Endothelial cell of umbilical vein (primary cell): ENCODE results near the gene HTRA2. TPM values are rescaled to one million over a fixed set of nuclear protein-coding genes. Genes with fewer than 3 reads are reported as not detected.

ENCODE experiments used
- BruUV-seq: library from RNA; stranded (reverse); fragments of 400-500 nt; replicated peaks from 2 replicates; lab custom pipeline; 2021; lab: Mats Ljungman, UMichigan
- CTCF ChIA-PET: fragments of 300-600, 350-600 bp; sonication (Branson Sonifier 250); formaldehyde crosslinking; loops from one replicate; lab custom pipeline; 2021; ENCODE audit warnings: antibody characterized with exemption, inconsistent platforms; lab: Charles Lee
- POLR2A ChIA-PET: fragments of 300-600, 350-600 bp; sonication (Branson Sonifier 250); formaldehyde crosslinking; loops from one replicate; lab custom pipeline; 2021; ENCODE audit warnings: antibody characterized with exemption, inconsistent platforms; lab: Charles Lee
- DNase-seq: peaks from one replicate; pipeline ENCODE4 v3.0.0-alpha.2; 2011; ENCODE audit warnings: low read depth, low spot score
- FAIRE-seq: peaks from 2 replicates; lab custom pipeline; 2011; peaks lifted over from hg19 to GRCh38; lab: Jason Lieb, UNC
- H2AFZ ChIP-seq: 2 replicates; pipeline ENCODE4 v1.6.0; 2012; ENCODE audit warnings: low read depth, low read length, control low read depth, inconsistent platforms
- H3K27ac ChIP-seq: 2 replicates; pipeline ENCODE4 v1.5.1; 2011; ENCODE audit warnings: low read depth, mild to moderate bottlenecking, control low read depth, low read length, moderate library complexity; ENCODE audit not compliant: insufficient read depth
- H3K27me3 ChIP-seq, 2 experiments: 2 replicates each; pipeline versions ENCODE4 v1.6.0 to v1.6.1; 2011; ENCODE audit warnings: low read length in 2 of 2, mixed read lengths in 1 of 2; ENCODE audit not compliant: control insufficient read depth in 2 of 2, insufficient read depth in 2 of 2
- H3K36me3 ChIP-seq, 2 experiments: 2 replicates in 1 of 2; 3 replicates in 1 of 2; pipeline ENCODE4 v1.5.1; 2011; ENCODE audit warnings: low read length in 2 of 2, mild to moderate bottlenecking in 1 of 2, moderate library complexity in 1 of 2; ENCODE audit not compliant: control insufficient read depth in 2 of 2, insufficient read depth in 2 of 2; ENCODE audit errors: extremely low read depth in 1 of 2
- H3K4me1 ChIP-seq: 3 replicates; pipeline ENCODE4 v1.5.1; 2011; ENCODE audit warnings: mild to moderate bottlenecking, low read length; ENCODE audit not compliant: control insufficient read depth, insufficient read depth; ENCODE audit errors: extremely low read depth
- H3K4me2 ChIP-seq: 2 replicates; pipeline ENCODE4 v1.6.1; 2011; ENCODE audit warnings: low read length, control low read depth, mixed read lengths; ENCODE audit not compliant: insufficient read depth
- H3K4me3 ChIP-seq, 3 experiments: fragments of 200-600 bp in 1 of 3; sonication (generic), shearing (Covaris generic) in 1 of 3; replicated peaks in 1 of 3; 2 replicates each; pipeline ENCODE4 v1.5.1; 2011 to 2016; ENCODE audit warnings: control low read depth in 3 of 3, low read length in 3 of 3, mild to moderate bottlenecking in 2 of 3, inconsistent platforms in 1 of 3, low read depth in 1 of 3, moderate library complexity in 1 of 3; ENCODE audit not compliant: insufficient read depth in 1 of 3
- H3K79me2 ChIP-seq: 2 replicates; pipeline ENCODE4 v1.6.0; 2012; ENCODE audit warnings: low read length, inconsistent platforms; ENCODE audit not compliant: control insufficient read depth, insufficient read depth
- H3K9ac ChIP-seq: replicated peaks from 2 replicates; pipeline ENCODE3; 2011; ENCODE audit warnings: low read length, control low read depth; ENCODE audit not compliant: insufficient read depth; ENCODE audit errors: extremely low read depth
- H3K9me1 ChIP-seq: replicated peaks from 3 replicates; pipeline ENCODE4 v1.6.0; 2011; ENCODE audit warnings: mild to moderate bottlenecking, low read length; ENCODE audit not compliant: control insufficient read depth, insufficient read depth; ENCODE audit errors: extremely low read depth
- H3K9me3 ChIP-seq: replicated peaks from 2 replicates; pipeline ENCODE4 v1.5.1; 2012; ENCODE audit warnings: low read length, inconsistent platforms; ENCODE audit not compliant: control insufficient read depth, insufficient read depth
- H4K20me1 ChIP-seq: replicated peaks from 2 replicates; pipeline ENCODE3; 2011; ENCODE audit warnings: mild to moderate bottlenecking, low read length; ENCODE audit not compliant: control insufficient read depth, insufficient read depth; ENCODE audit errors: extremely low read depth
- EZH2 ChIP-seq: IDR thresholded peaks from 2 replicates; pipeline ENCODE4 v1.6.1; 2012; ENCODE audit warnings: borderline replicate concordance, low read depth, mild to moderate bottlenecking, moderate library complexity, low read length, inconsistent platforms; ENCODE audit not compliant: severe bottlenecking
- MAX ChIP-seq: IDR thresholded peaks from 2 replicates; pipeline ENCODE4 v1.6.1; 2011; ENCODE audit not compliant: insufficient read depth, insufficient read length
- POLR2A ChIP-seq: IDR thresholded peaks from 2 replicates; pipeline ENCODE4 v1.6.1; 2012; ENCODE audit warnings: low read depth, mild to moderate bottlenecking, control low read depth, low read length
- dilution Hi-C: fragments of 300-500 bp; cut with MboI; formaldehyde crosslinking; loops from one replicate; pipeline ENCODE4 v1.15.0; 2019; ENCODE audit warnings: low sequenced_read_pairs; ENCODE audit not compliant: extremely low pct_ligation_motif_present
- intact Hi-C: fragments of 100-400 bp; cut with micrococcal nuclease; formaldehyde crosslinking; loops from one replicate; pipeline ENCODE4 v1.10.0; 2022
- polyA plus RNA-seq, 4 experiments: library from polyadenylated mRNA; depleted of rRNA in 3 of 4; stranded (reverse) in 3 of 4; unstranded in 1 of 4; fragments of >200 nt; gene quantifications; 2 replicates each; pipeline versions ENCODE4 v1.2.1 to v1.2.3, GENCODE V29; 2011 to 2012; ENCODE audit warnings: missing spikeins in 1 of 4
- total RNA-seq: library from RNA; stranded (reverse); gene quantifications from 2 replicates; pipeline ENCODE4 v1.2.3, GENCODE V29; 2021
- TF ChIP-seq, protein P1 (sequence below), 2 donors: IDR thresholded peaks; 1 replicate in 1 of 2; 2 replicates in 1 of 2; pipeline ENCODE4 v1.5.1; 2011; ENCODE audit warnings: low read length in 2 of 2, mild to moderate bottlenecking in 2 of 2, moderate library complexity in 2 of 2, control low read depth in 1 of 2, inconsistent platforms in 1 of 2, low read depth in 1 of 2; ENCODE audit not compliant: insufficient read depth in 1 of 2; ENCODE audit errors: extremely low read depth in 1 of 2

HTRA2 gene
- total and polyA plus RNA-seq, 2 donors (not counting 3 experiments of a cell fraction or from before 2014, with no cell fraction given): 34.3 to 54.1 TPM

DNA sequence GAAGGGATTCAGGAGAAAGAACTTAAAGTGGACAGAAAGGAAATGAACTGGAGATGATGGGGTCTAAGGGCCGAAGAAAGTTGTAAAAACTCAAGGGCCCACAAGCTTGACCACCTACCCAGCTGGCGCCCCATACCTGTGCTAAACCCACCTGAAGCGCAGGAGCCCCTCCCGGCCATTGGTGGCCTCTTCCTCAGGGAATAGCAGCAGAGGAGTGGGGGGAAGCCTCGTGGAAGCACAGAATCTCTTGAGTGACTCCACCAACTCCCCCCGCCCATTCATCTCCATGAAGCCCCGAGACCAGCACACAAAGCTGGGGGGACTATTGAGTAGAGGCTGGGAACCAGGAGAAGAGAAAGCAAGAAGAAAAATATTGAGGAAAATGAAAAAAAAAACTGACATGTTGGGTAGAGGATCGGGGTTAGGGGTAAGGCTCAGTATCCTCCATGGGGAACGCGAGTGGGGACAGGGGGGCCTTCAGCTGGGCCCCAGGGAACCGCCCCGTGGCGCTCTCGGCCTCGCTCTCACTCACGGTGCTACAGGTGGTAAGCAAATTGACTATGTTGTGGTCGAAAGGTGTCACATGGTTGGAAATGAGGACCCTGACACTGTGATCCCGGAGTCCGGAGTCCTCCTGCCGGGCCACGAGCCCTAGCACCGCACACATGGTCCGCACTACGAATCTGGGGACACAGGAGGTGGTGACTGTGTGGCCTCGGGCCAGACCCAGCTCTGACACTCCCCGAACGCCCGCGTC, 955 bp upstream of the HTRA2 start:
- peaks cover 20% of the 10 kb centered on the region for H3K4me1 ChIP-seq
- FAIRE-seq: no peak
- dilution Hi-C loops (no loop called here), intact Hi-C loops (loop anchor here (1.0 to 2.0 kb wide), 9 partner anchors 12 to 792 kb away; partner anchors contain the start of genes DOK1, INO80B, PCGF1 and TPRKB)
- peak overlapping the region; percentile 74 for H3K27ac ChIP-seq
- peak overlapping the region; percentile 65 to 90 (median 81) for H3K4me3 ChIP-seq
- no peak for DNase-seq
- H3K9me1 ChIP-seq: no peaks in the 10 kb centered on the region
- H3K36me3 ChIP-seq: peaks cover 6 to 26% of the 10 kb centered on the region in 2 experiments
- ChIA-PET CTCF (interaction anchor here (1.5 to 5.2 kb wide), 3 partner anchors 22 to 58 kb away, joined by 5 to 82 read pairs (median 5); partner anchors contain the start of genes CCDC142 and TTC31), POLR2A (interaction anchor here (0.6 to 1.2 kb wide), 3 partner anchors 14 to 30 kb away, joined by 3 to 5 read pairs (median 3); partner anchors contain the start of genes LBX2 and TLX2)
- H4K20me1 ChIP-seq: no peaks in the 10 kb centered on the region
- H2AFZ ChIP-seq: peak overlapping the region; percentile 84
- H3K79me2 ChIP-seq: peaks cover 19% of the 10 kb centered on the region
- TF ChIP-seq MAX: no peak
- TF ChIP-seq, protein P1, sequence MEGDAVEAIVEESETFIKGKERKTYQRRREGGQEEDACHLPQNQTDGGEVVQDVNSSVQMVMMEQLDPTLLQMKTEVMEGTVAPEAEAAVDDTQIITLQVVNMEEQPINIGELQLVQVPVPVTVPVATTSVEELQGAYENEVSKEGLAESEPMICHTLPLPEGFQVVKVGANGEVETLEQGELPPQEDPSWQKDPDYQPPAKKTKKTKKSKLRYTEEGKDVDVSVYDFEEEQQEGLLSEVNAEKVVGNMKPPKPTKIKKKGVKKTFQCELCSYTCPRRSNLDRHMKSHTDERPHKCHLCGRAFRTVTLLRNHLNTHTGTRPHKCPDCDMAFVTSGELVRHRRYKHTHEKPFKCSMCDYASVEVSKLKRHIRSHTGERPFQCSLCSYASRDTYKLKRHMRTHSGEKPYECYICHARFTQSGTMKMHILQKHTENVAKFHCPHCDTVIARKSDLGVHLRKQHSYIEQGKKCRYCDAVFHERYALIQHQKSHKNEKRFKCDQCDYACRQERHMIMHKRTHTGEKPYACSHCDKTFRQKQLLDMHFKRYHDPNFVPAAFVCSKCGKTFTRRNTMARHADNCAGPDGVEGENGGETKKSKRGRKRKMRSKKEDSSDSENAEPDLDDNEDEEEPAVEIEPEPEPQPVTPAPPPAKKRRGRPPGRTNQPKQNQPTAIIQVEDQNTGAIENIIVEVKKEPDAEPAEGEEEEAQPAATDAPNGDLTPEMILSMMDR (IDR thresholded peaks at IDR 0.05; ENCODE audit: extremely low read depth in 1 of 2, insufficient read depth in 1 of 2, low read depth in 1 of 2, low read length in 2 of 2): no peak
- no peak for TF ChIP-seq EZH2
- TF ChIP-seq POLR2A: no peak
- H3K9ac ChIP-seq: peak overlapping the region; percentile 78
- H3K4me2 ChIP-seq: peak overlapping the region; percentile 89
- H3K9me3 ChIP-seq: no peaks in the 10 kb centered on the region
- TSS peak; percentile 61 for BruUV-seq
- H3K27me3 ChIP-seq: no peaks in the 10 kb centered on the region
